Kidney (tissue), 22 donors: ENCODE results near the gene CYP2C8. TPM values are rescaled to one million over a fixed set of nuclear protein-coding genes. Genes with fewer than 3 reads are reported as not detected.
"Not testable (repeated sequence)": the region's sequence is repeated elsewhere in the genome, so short reads cannot be mapped to it uniquely, and the experiment has no call there.

Experiments used
- DNase-seq, 5 donors: peaks; one replicate each; pipeline ENCODE4 v3.0.0-alpha.2; 2013 to 2020
- FAIRE-seq: peaks from 2 replicates; lab custom pipeline; 2012; peaks lifted over from hg19 to GRCh38; lab: Jason Lieb, UNC
- H3K27ac ChIP-seq, 2 donors: one replicate each; pipeline ENCODE4 v1.7.0; 2013; ENCODE audit warnings: low read depth in 2 of 2, low read length in 2 of 2, inconsistent platforms in 1 of 2
- H3K27me3 ChIP-seq: one replicate; pipeline ENCODE4 v1.7.1; 2013; ENCODE audit warnings: low read length, inconsistent platforms; ENCODE audit not compliant: control insufficient read depth, insufficient read depth
- H3K36me3 ChIP-seq, 3 donors: one replicate each; pipeline versions ENCODE4 v1.7.0 to v1.7.1; 2013; ENCODE audit warnings: low read length in 3 of 3, control low read depth in 1 of 3, inconsistent platforms in 1 of 3; ENCODE audit not compliant: insufficient read depth in 3 of 3, control insufficient read depth in 2 of 3
- H3K4me1 ChIP-seq, 3 donors: one replicate each; pipeline versions ENCODE4 v1.7.0 to v1.7.1; 2013; ENCODE audit warnings: low read length in 3 of 3, inconsistent platforms in 1 of 3, low read depth in 1 of 3; ENCODE audit not compliant: control insufficient read depth in 2 of 3, insufficient read depth in 2 of 3
- H3K4me3 ChIP-seq, 3 donors: one replicate each; pipeline versions ENCODE4 v1.7.0 to v1.8.1; 2013; ENCODE audit warnings: low read length in 3 of 3, control low read depth in 1 of 3, inconsistent platforms in 1 of 3
- H3K9ac ChIP-seq, 3 donors: one replicate each; pipeline versions ENCODE4 v1.7.0 to v1.7.1; 2013; ENCODE audit warnings: low read length in 3 of 3, control low read depth in 1 of 3, inconsistent platforms in 1 of 3
- H3K9me3 ChIP-seq, 3 donors: one replicate each; pipeline versions ENCODE4 v1.7.0 to v1.7.1; 2013; ENCODE audit warnings: low read length in 3 of 3, control low read depth in 1 of 3, inconsistent platforms in 1 of 3; ENCODE audit not compliant: control insufficient read depth in 2 of 3, insufficient read depth in 1 of 3
- CTCF ChIP-seq: IDR thresholded peaks from 3 replicates; pipeline ENCODE4 v1.5.1; 2012; ENCODE audit warnings: mild to moderate bottlenecking, moderate library complexity, borderline replicate concordance; ENCODE audit not compliant: insufficient read depth; ENCODE audit errors: extremely low read depth
- intact Hi-C: fragments of 100-400 bp; cut with DNase I; formaldehyde crosslinking; loops from one replicate; pipeline ENCODE4 v1.11.1; 2022
- long read RNA-seq, 10 donors: library from polyadenylated mRNA in 1 of 10; unstranded in 1 of 10; transcript quantifications; one replicate each; pipeline ENCODE4 v2.0.0 and lab custom pipeline, GENCODE V29; 2021 to 2026
- polyA plus RNA-seq: library from polyadenylated mRNA; stranded (reverse); fragments of 350-450 nt; fragmentation: Illumina TruSeq; extraction: RNeasy Lipid Tissue Mini Kit (QIAGEN cat#74804); gene quantifications from one replicate; pipeline ENCODE4 v1.2.3, GENCODE V29; 2014; ENCODE audit warnings: low read depth, low replicate concordance; ENCODE audit not compliant: insufficient read depth
- total RNA-seq: library from RNA; stranded (reverse); fragmentation: NEBNext Ultra II Directional; extraction: Animal tissue kit (Norgen Biotek cat#: 25700); gene quantifications from one replicate; pipeline ENCODE4 v1.2.1, GENCODE V29; 2021
- donor health status: control.
- donor health status: control.
- donor health status: control.
- donor health status: control.
- donor health status: control.
- donor health status: DM: yes; HTN: yes; CAD: no.
- donor health status: Normal renal cell carcinoma (clear cell type).

Gene CYP2C8
- total RNA-seq = 1.4 TPM
- 0.69 TPM for polyA plus RNA-seq
- long read RNA-seq, donor 1 = 0 reads
- long read RNA-seq, donor 2 = 0 reads
- long read RNA-seq, donor 3 = 0 reads
- long read RNA-seq, donor 4 = 0 reads
- long read RNA-seq, donor 5 = 0 reads
- long read RNA-seq, donor 6 = 0 reads
- long read RNA-seq, donor 7, partial matches to known transcripts = 0 of 2 reads
- long read RNA-seq, donor 7, other reads (novel, unspliced or antisense) = 2 of 2 reads
- long read RNA-seq, donor 8 = 0 reads
- long read RNA-seq, donor 9 = 0 reads
- long read RNA-seq, donor 10 = 0 reads

- Histone ChIP-seq H3K36me3 (no peaks in the 10 kb centered on the region), H3K9me3 (no peaks in the 10 kb centered on the region), H3K9ac (no peak within 1 kb of the TSS), H3K27ac (no peak within 1 kb of the TSS), H3K4me1 (no peaks in the 10 kb centered on the region), H3K27me3 (no peaks in the 10 kb centered on the region), H3K4me3 (no peak within 1 kb of the TSS)
- no peak for DNase-seq
- TF ChIP-seq CTCF = no peak
- intact Hi-C loops = no loop called here
- FAIRE-seq = no peak
Observed at GRCh38 chr10:95069286-95069685, at the start of gene CYP2C8. Gene CYP2C8 (minus strand): TSS chr10:95069497. CDS start chr10:95069402, 95 bp downstream.

- FAIRE-seq = no peak
- intact Hi-C loops = no loop called here
- Histone ChIP-seq H3K27ac (no peak overlapping the region), H3K4me1 (no peaks in the 10 kb centered on the region), H3K4me3 (no peak overlapping the region), H3K36me3 (no peaks in the 10 kb centered on the region), H3K9me3 (peaks cover 0 to 23% (median 0%) of the 10 kb centered on the region in 3 donors), H3K9ac (no peak overlapping the region), H3K27me3 (no peaks in the 10 kb centered on the region)
- no peak for TF ChIP-seq CTCF
- no peak for DNase-seq
Observed at GRCh38 chr10:95116869-95117269, 47.6 kb upstream of the CYP2C8 start.

- not testable (repeated sequence) for FAIRE-seq
Observed at GRCh38 chr10:95110823-95111222, 41.5 kb upstream of the CYP2C8 start.

GRCh38 chr10:95097805-95098204 is 28.5 kb upstream of the CYP2C8 start:
- no peak for DNase-seq
- FAIRE-seq = no peak
- Histone ChIP-seq H3K27ac (no peak overlapping the region), H3K9ac (no peak overlapping the region), H3K9me3 (no peaks in the 10 kb centered on the region), H3K4me3 (no peak overlapping the region), H3K36me3 (no peaks in the 10 kb centered on the region), H3K27me3 (no peaks in the 10 kb centered on the region), H3K4me1 (no peaks in the 10 kb centered on the region)
- TF ChIP-seq CTCF = no peak
- intact Hi-C loops = no loop called here

More at GRCh38 chr10:95110823-95111222, 41.5 kb upstream of the CYP2C8 start:
- H3K4me3 ChIP-seq, H3K36me3 ChIP-seq, H3K27me3 ChIP-seq, DNase-seq, H3K4me1 ChIP-seq, H3K27ac ChIP-seq, intact Hi-C loops, H3K9ac ChIP-seq: not testable (repeated sequence)
- peaks cover 0 to 11% (median 0%) of the 10 kb centered on the region in 3 donors for H3K9me3 ChIP-seq
